ENCODE results near the gene C1orf21. TPM values are rescaled to one million over a fixed set of nuclear protein-coding genes. Genes with fewer than 3 reads are reported as not detected.

Gene C1orf21
- total RNA-seq, 2 donors from 2014 or later = 8.3 to 10.2 TPM

- intact Hi-C loops (cut with DNase I) = no loop called here
- Histone ChIP-seq H3K9me3 (no peaks in the 10 kb centered on the region), H3K4me1 (peaks cover 13% of the 10 kb centered on the region), H3K36me3 (replicated peaks in 1 of 2; ENCODE audit: insufficient read depth in 1 of 2, low read depth in 2 of 2) (no peaks in the 10 kb centered on the region), H3K27me3 (no peaks in the 10 kb centered on the region), H3K27ac (no peak overlapping the region), H3K4me3 (no peak overlapping the region)
- ATAC-seq (no peak), DNase-seq (no peak)
- no peak for TF ChIP-seq POLR2A (IDR thresholded peaks at IDR 0.05)
- TF ChIP-seq, protein P1, sequence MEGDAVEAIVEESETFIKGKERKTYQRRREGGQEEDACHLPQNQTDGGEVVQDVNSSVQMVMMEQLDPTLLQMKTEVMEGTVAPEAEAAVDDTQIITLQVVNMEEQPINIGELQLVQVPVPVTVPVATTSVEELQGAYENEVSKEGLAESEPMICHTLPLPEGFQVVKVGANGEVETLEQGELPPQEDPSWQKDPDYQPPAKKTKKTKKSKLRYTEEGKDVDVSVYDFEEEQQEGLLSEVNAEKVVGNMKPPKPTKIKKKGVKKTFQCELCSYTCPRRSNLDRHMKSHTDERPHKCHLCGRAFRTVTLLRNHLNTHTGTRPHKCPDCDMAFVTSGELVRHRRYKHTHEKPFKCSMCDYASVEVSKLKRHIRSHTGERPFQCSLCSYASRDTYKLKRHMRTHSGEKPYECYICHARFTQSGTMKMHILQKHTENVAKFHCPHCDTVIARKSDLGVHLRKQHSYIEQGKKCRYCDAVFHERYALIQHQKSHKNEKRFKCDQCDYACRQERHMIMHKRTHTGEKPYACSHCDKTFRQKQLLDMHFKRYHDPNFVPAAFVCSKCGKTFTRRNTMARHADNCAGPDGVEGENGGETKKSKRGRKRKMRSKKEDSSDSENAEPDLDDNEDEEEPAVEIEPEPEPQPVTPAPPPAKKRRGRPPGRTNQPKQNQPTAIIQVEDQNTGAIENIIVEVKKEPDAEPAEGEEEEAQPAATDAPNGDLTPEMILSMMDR (IDR thresholded peaks at IDR 0.05) = no peak
- WGBS, 2 donors = 44 to 52% methylated on average over 3 of the region's 3 CpGs
These were observed 56.4 kb downstream of the C1orf21 start for GRCh38 chr1:184443201-184443600.

- H3K9me3 ChIP-seq = no peaks in the 10 kb centered on the region
- no peak overlapping the region for H3K4me3 ChIP-seq
- no peak for TF ChIP-seq POLR2A (IDR thresholded peaks at IDR 0.05)
- TF ChIP-seq, protein P1 (IDR thresholded peaks at IDR 0.05) = no peak
- H3K4me1 ChIP-seq = peaks cover 9% of the 10 kb centered on the region
- ATAC-seq (no peak), DNase-seq (no peak)
- intact Hi-C loops (cut with DNase I) = no loop called here
- 100% methylated on average over 1 of the region's 1 CpG for WGBS, 2 donors
- no peaks in the 10 kb centered on the region for H3K27me3 ChIP-seq
- H3K27ac ChIP-seq = no peak overlapping the region
- H3K36me3 ChIP-seq (replicated peaks in 1 of 2; ENCODE audit: insufficient read depth in 1 of 2, low read depth in 2 of 2) = no peaks in the 10 kb centered on the region
These were observed 56.8 kb downstream of the C1orf21 start for GRCh38 chr1:184443624-184444023.

- no peak for ATAC-seq
- 94 to 96% methylated on average over 4 of the region's 4 CpGs for WGBS, 2 donors
- intact Hi-C loops (cut with DNase I) = no loop called here
These were observed 59.2 kb downstream of the C1orf21 start for GRCh38 chr1:184445997-184446396.

GRCh38 chr1:184447651-184448185 is 60.9 kb downstream of the C1orf21 start:
- ATAC-seq (no peak), DNase-seq (no peak)
- Histone ChIP-seq H3K27me3 (no peaks in the 10 kb centered on the region), H3K9me3 (no peaks in the 10 kb centered on the region), H3K4me1 (peaks cover 4% of the 10 kb centered on the region), H3K27ac (no peak overlapping the region), H3K4me3 (no peak overlapping the region), H3K36me3 (replicated peaks in 1 of 2; ENCODE audit: insufficient read depth in 1 of 2, low read depth in 2 of 2) (no peaks in the 10 kb centered on the region)
- TF ChIP-seq, protein P1 (IDR thresholded peaks at IDR 0.05) = no peak
- TF ChIP-seq POLR2A (IDR thresholded peaks at IDR 0.05) = no peak
- intact Hi-C loops (cut with DNase I) = no loop called here
- 91 to 92% methylated on average over 6 of the region's 6 CpGs for WGBS, 2 donors

More at GRCh38 chr1:184445997-184446396, 59.2 kb downstream of the C1orf21 start:
- no peak overlapping the region for H3K27ac ChIP-seq
- TF ChIP-seq, protein P1 (IDR thresholded peaks at IDR 0.05) = no peak
- no peak for TF ChIP-seq POLR2A (IDR thresholded peaks at IDR 0.05)
- DNase-seq = no peak
- H3K27me3 ChIP-seq = no peaks in the 10 kb centered on the region
- peaks cover 9% of the 10 kb centered on the region for H3K4me1 ChIP-seq
- no peak overlapping the region for H3K4me3 ChIP-seq
- no peaks in the 10 kb centered on the region for H3K36me3 ChIP-seq (replicated peaks in 1 of 2; ENCODE audit: insufficient read depth in 1 of 2, low read depth in 2 of 2)
- no peaks in the 10 kb centered on the region for H3K9me3 ChIP-seq

DNA sequence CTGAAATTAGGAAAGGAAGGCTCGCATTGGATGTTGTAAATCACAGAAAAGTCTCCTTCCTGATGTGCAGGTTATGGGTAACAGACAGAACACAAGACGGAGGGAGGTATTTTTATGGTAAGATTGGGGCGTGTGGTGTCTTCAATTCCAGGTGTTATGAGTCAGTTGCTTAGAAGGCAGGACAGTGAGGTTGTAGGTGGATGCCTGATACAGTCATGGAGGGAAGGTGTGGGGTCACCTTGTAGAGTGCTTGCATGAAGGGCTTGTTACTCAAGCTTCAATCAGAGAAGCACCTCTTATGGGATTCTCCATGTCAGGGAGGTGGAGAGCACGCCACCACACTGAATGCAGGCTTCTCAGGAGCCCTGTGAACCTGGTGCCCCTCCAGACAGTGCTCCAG is 63.1 kb downstream of the C1orf21 start:
- H3K27me3 ChIP-seq = no peaks in the 10 kb centered on the region
- H3K36me3 ChIP-seq (replicated peaks in 1 of 2; ENCODE audit: insufficient read depth in 1 of 2, low read depth in 2 of 2) = no peaks in the 10 kb centered on the region
- no peak overlapping the region for H3K27ac ChIP-seq
- H3K4me1 ChIP-seq = no peaks in the 10 kb centered on the region
- no peak for DNase-seq
- no peak overlapping the region for H3K4me3 ChIP-seq
- WGBS, 2 donors = 91 to 98% methylated on average over 4 of the region's 4 CpGs
- intact Hi-C loops (cut with DNase I) = no loop called here
- no peaks in the 10 kb centered on the region for H3K9me3 ChIP-seq
- TF ChIP-seq POLR2A (IDR thresholded peaks at IDR 0.05) = no peak
- TF ChIP-seq, protein P1 (IDR thresholded peaks at IDR 0.05) = no peak
- no peak for ATAC-seq

Measured in body of pancreas (tissue), 4 donors.